Sigmoid colon (tissue), 4 donors: ENCODE results near the gene NUTM2G.
"Not testable (repeated sequence)": the region's sequence is repeated elsewhere in the genome, so short reads cannot be mapped to it uniquely, and the experiment has no call there.

Experiments
- CTCF ChIP-seq, 4 experiments: fragments of 450-650 bp in 3 of 4; fragments of 200-600 bp in 1 of 4; IDR thresholded peaks; one replicate each; pipeline ENCODE4 v1.5.1; 2016 to 2019; ENCODE audit warnings: antibody characterized with exemption in 4 of 4, mild to moderate bottlenecking in 3 of 4, moderate library complexity in 2 of 4
- POLR2A ChIP-seq, 2 donors: fragments of 450-650 bp; IDR thresholded peaks; one replicate each; pipeline ENCODE4 v1.6.1; 2016; ENCODE audit warnings: antibody characterized with exemption in 2 of 2, mild to moderate bottlenecking in 2 of 2, moderate library complexity in 2 of 2
- POLR2AphosphoS5 ChIP-seq, 4 donors: sonication (generic); formaldehyde crosslinking; IDR thresholded peaks; one replicate each; pipeline ENCODE4 v1.6.1; 2017; ENCODE audit warnings: antibody characterized with exemption in 4 of 4

- not testable (repeated sequence) for TF ChIP-seq POLR2A, CTCF, POLR2AphosphoS5 (IDR thresholded peaks at IDR 0.05)
Observed at GRCh38 chr9:96920803-96921202, 7.8 kb upstream of the NUTM2G start.
